T-helper 1 cell (primary cell): ENCODE results near the gene DCST1.
A peak's percentile ranks its signal among the peaks of the same experiment; 100 is the strongest.

ENCODE experiments used
- DNase-seq, 5 donors: peaks; one replicate each; pipeline ENCODE4 v3.0.0-alpha.2; 2012 to 2020

The DCST1 gene

DNA sequence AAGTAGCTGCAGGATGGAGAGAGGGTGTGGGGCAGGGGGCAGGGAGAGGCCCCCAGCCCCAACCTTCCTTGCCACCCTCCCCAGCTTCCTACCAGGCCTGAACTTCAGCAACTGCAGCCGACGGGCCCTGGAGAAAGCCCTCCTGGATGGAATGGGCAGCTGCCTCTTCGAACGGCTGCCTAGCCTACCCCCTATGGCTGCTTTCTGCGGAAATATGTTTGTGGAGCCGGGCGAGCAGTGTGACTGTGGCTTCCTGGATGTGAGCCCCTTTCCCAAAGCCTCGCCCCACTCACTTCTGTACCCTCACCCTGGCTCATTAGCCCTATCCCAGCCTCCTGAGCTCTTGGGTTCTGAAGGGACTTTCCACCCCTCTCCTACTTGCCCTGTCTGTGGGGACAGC is 23.5 kb downstream of the DCST1 start:
- DNase-seq = no peak

DNA sequence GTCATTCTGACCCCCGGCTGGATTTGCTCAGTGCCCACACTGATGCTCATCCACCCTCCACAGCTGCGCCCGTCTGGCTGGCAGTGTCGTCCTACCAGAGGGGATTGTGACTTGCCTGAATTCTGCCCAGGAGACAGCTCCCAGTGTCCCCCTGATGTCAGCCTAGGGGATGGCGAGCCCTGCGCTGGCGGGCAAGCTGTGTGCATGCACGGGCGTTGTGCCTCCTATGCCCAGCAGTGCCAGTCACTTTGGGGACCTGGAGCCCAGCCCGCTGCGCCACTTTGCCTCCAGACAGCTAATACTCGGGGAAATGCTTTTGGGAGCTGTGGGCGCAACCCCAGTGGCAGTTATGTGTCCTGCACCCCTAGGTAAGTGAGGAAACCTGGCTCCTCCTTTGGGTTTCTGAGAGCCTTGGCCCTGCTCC is 24.2 kb downstream of the DCST1 start:
- DNase-seq = no peak

GRCh38 chr1:155060736-155061135 is 27.1 kb downstream of the DCST1 start:
- DNase-seq = no peak

- peak; percentile 80 to 91 (median 90) for DNase-seq
Observed at GRCh38 chr1:155061381-155062150, 27.9 kb downstream of the DCST1 start.

- DNase-seq = no peak
Observed at GRCh38 chr1:155062151-155062686, 28.6 kb downstream of the DCST1 start.

GRCh38 chr1:155062702-155063411 is 29.2 kb downstream of the DCST1 start:
- DNase-seq = peak in 4 of 5 donors; percentile 55 to 74 (median 63)

DNA sequence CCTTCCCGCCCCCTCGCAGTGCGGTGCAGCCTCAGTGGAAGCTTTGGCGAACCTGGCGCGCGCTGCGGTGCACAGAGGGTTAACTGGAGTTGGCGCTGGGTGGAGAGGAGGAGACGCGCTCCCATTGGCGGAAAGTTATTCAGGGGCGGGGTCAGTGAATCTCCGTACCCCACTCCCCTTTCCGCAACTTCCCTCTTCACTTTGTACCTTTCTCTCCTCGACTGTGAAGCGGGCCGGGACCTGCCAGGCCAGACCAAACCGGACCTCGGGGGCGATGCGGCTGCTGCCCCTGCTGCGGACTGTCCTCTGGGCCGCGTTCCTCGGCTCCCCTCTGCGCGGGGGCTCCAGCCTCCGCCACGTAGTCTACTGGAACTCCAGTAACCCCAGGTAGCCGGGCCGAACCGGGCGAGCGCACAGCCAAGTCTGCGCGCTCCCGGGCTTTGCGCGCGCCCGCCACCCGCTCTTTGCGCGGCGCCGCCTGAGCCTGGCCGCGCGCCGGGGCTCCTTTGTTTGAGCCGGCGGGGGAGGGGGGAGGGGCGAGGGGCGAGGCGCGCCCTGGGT is 30.0 kb downstream of the DCST1 start, which contains the start of gene EFNA4:
EFNA4 (plus strand) TSS at position 191 of the 561 bp plus-strand sequence; CDS start at position 275, 84 bp downstream.
- peak; percentile 63 to 87 (median 78) for DNase-seq

GRCh38 chr1:155064111-155064831 is 30.6 kb downstream of the DCST1 start:
- no peak for DNase-seq

DNA sequence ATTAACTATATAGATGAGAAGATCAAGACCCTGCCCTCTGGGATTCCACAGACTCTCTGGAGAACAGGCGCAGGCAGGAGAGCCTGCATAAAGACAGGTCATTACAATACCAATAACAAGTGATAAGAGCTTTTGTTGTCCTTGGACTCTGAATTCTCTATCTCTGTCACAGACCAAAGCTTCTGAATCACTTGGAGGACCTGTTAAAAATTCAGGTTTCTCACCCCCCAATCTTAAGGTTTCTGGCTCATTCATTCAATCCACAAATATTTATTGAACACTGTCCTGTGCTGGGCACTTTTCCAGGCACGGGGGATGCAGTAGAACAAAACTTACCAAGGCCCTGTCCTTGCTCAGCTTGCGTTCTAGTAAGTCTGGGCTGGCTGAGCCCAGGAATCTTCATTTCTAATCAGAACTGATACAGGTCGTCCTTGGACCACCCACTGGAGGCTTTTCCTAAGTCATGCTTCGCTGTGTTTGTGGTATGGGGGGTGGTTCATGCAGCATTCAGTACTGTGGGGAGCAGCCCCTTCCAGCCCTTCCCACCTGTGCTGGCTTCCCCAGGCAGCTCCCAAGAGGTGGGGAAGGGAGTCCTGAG is 31.3 kb downstream of the DCST1 start:
- no peak for DNase-seq

GRCh38 chr1:155066777-155067176 is 33.2 kb downstream of the DCST1 start:
- DNase-seq = no peak

GRCh38 chr1:155068599-155068998 is 35.0 kb downstream of the DCST1 start:
- no peak for DNase-seq

DNA sequence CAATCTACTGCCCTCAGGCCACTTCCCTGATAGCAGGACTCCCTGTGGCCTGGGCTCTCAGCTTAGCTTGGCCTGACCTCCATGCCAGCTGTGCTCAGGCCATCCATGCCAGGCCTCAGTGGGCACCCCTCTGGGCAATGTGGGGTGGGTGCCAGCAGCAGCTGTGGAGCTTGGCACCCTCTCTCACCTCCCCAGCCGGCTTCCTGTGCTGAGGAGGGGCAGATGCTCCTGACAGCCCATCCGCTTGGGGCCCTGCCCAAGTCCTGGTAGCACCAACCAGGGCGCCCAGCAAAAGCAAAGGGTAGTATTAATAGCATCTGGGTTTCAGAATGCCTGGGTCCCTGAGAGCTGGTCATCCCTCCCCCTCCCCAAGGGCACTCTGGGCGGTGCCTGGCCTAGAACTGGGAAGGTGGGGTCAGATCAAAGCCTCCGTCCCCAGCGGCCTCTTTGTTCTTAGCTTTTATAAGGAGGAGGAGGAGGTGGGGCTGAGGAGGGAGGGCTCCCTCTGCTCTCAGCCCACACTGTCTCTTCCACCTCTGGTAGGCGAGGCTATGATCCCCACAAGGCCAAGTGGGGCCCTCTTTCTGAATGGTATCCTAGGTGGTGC is 36.0 kb downstream of the DCST1 start:
- no peak for DNase-seq

DNA sequence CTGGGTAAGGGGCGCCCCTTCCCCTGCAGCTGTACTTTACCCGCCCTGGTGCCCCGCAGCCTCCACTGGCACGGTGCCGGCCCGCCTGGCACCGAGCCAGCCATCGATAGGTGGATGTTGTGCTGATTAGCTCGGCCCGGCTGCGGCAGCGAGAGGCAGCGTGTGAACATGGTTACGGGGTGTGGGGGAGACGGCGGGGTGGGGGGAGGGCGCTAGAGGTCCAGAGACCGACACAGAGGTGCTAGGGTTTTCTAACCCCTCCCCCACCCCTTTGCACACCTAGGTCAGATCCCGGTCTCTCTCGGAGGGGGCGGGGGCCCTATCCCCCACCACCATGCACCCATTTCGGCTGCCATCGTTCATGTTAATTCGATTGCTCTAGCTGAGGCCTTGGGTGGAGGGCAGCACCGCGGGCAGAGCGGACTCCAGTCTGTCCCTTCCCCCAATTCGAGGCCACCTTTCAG is 36.6 kb downstream of the DCST1 start:
- DNase-seq = no peak

GRCh38 chr1:155070721-155071569 is 37.3 kb downstream of the DCST1 start:
- DNase-seq = peak; percentile 58 to 83 (median 71)

DNA sequence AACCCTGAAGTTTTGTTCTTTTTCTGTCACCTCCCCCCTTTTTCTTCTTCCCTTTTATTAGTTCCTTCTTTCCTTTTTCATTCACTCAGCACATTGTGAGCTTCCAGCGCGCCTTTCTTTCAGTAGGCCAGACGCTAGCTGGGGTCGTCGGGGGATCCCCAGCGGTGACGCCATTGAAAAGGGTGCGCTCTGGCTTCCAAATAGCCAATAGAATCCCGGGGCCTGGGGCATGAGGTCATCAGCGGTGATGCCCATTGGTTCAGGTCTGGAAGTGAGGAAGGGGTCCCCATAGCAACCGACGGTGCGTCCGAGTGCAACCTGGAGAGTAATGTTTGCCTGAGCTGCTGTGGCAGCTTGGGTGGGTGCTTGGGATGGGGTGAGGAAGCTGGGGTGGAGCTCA is 38.1 kb downstream of the DCST1 start:
- no peak for DNase-seq

GRCh38 chr1:155072531-155073289 is 39.1 kb downstream of the DCST1 start:
- no peak for DNase-seq

GRCh38 chr1:155073377-155074242 is 40.0 kb downstream of the DCST1 start:
- DNase-seq = peak in 1 of 5 donors; percentile 66

DNA sequence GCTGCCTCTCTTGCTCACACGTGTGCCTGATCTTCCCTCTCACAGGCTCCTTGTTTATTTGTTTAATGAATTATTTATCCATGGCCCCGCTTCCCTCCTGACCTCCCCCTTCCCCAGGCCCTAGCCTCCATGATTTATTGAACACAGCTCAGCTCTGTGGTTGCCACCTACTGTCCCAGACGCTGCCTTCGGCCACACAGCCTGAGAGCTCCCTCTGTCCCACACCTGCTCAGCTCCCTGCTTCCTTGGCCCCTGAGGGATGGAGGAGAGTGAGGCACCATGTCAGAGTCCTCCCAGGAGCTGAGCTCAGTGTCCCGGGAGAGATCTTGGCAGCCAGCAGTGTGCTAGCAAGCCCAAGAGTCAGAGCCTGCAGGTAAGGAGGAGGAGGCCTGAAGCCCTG is 41.9 kb downstream of the DCST1 start:
- no peak for DNase-seq

DNA sequence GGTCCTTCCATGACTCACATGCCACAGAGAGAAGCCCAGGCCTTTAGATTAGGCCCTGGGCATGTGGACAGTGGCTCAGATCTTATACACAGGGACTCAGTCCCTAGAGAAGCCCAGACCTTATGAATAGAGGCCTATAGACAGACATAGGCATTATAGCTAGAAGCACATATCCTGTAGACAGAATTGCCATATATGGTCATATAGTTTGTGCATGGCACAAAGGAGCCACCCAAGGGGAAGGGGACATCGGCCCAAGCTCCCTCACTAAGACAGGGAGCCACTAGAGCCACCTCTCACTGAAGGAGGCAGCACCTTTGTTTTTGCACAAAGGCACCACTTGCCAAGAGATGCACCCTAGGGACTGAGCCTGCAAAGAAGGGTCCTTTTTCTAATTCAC is 42.7 kb downstream of the DCST1 start:
- no peak for DNase-seq
